Measurements from ENCODE around the gene PIWIL1. TPM values are rescaled to one million over a fixed set of nuclear protein-coding genes. Genes with fewer than 3 reads are reported as not detected.
A peak's percentile ranks its signal among the peaks of the same experiment; 100 is the strongest.

Gene PIWIL1
- under 1 TPM in 1 of 4 donors, not detected in 3; 0.55 TPM for total RNA-seq

DNA sequence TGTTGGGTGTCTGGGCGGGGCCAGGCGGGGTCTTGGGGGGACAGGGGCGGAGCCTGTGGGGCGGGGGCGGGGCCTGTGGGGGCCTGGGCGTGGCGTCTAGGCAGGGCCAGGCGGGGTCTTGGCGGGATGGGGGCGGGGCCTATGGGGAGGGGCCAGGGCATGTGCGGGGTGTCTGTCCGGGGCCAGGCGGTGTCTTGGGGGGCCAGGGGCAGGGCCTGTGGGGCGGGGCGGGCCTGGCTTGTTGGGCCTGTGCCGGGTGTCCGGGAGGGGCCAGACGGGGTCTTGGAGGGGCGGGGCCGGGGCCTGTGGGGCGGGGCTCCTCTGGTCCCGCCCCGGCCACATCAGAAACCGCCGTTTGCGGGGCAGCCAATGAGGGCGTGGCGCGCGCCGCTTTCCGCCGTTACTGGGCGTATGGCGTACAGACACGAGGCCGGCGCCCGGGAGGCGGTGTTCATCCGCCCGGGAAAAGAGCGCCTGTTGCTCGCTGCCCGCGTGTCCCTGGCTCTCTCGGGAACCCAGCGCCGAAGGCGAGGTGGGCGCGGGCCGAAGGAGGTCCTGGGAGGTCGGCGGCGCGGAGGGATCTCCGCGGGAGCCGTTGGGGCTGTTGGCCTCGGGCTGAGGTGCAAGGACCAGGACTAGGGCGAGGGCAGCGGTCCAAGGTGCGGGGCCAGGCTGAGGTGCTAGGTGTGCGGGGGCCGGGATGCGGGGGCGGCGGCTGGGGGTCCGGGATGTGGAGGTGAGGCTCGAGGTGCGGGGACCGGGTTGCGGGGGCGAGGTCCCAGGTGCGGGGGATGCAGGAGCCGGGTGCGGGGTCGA is at the start of gene PIWIL1:
TSS of gene PIWIL1 (plus strand) at position 400 of the 816 bp plus-strand sequence. CDS start 4,705 bp downstream, outside the sequence.
- WGBS, 2 donors (ENCODE audit: low coverage in 1 of 2) = 79 to 80% methylated on average over 4 to 58 of the region's 79 CpGs
- Histone ChIP-seq H3K27me3 (peaks cover 21% of the 10 kb centered on the region), H3K27ac (peak within 1 kb of the TSS in 1 of 4 donors; percentile 50), H3K9me3 (no peaks in the 10 kb centered on the region), H3K4me1 (peaks cover 0 to 16% (median 10%) of the 10 kb centered on the region in 4 donors), H3K36me3 (no peaks in the 10 kb centered on the region), H3K4me3 (no peak within 1 kb of the TSS)
- intact Hi-C loops (cut with DNase I; ENCODE audit: low total_unique reads) (loop anchor here (5.0 kb wide), 1 partner anchor 290 kb away; no protein-coding TSS in a partner anchor), in situ Hi-C loops (cut with MboI; ENCODE audit: low pct_ligation_motif_present in 1 of 4, low pct_unique_long_range_greater_than_20kb in 1 of 4, low sequenced_read_pairs in 3 of 4) (loop anchor here in 1 of 4 donors (10.0 kb wide), 1 partner anchor 283 kb away; no protein-coding TSS in a partner anchor)
- no peak for DNase-seq
- TF ChIP-seq, protein P1, sequence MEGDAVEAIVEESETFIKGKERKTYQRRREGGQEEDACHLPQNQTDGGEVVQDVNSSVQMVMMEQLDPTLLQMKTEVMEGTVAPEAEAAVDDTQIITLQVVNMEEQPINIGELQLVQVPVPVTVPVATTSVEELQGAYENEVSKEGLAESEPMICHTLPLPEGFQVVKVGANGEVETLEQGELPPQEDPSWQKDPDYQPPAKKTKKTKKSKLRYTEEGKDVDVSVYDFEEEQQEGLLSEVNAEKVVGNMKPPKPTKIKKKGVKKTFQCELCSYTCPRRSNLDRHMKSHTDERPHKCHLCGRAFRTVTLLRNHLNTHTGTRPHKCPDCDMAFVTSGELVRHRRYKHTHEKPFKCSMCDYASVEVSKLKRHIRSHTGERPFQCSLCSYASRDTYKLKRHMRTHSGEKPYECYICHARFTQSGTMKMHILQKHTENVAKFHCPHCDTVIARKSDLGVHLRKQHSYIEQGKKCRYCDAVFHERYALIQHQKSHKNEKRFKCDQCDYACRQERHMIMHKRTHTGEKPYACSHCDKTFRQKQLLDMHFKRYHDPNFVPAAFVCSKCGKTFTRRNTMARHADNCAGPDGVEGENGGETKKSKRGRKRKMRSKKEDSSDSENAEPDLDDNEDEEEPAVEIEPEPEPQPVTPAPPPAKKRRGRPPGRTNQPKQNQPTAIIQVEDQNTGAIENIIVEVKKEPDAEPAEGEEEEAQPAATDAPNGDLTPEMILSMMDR (IDR thresholded peaks at IDR 0.05) = no peak
- TF ChIP-seq POLR2A (IDR thresholded peaks at IDR 0.05) (no peak), EP300 (IDR thresholded peaks at IDR 0.05; ENCODE audit: low read depth) (no peak), POLR2AphosphoS5 (IDR thresholded peaks at IDR 0.05) (no peak)

DNA sequence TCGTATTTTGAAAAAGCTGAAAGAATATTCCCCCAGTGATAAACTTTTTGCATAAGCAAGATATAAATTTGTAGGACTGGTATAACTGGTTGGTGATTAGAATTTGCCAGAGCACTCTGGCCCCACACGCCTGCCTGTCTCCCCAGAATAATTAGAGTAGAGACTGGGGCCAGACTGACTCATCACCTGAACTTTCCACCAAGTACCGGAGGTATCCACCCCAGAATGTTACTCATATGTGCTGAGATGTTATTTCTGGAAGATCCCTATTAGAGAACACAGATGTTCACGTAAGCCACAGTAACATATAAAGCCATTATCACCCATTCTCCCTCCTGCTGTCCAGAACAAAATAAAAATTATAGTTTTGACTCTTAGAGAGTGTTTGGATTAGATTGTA is 49.5 kb upstream of the PIWIL1 start:
- no peaks in the 10 kb centered on the region for H3K27me3 ChIP-seq
- DNase-seq = no peak
- TF ChIP-seq POLR2A (IDR thresholded peaks at IDR 0.05) = no peak
- H3K27ac ChIP-seq = no peak overlapping the region
- WGBS, 2 donors (ENCODE audit: low coverage in 1 of 2) = 40 to 45% methylated on average over 1 to 4 of the region's 4 CpGs
- H3K4me1 ChIP-seq = no peaks in the 10 kb centered on the region
- H3K36me3 ChIP-seq = no peaks in the 10 kb centered on the region
- H3K9me3 ChIP-seq = no peaks in the 10 kb centered on the region
- in situ Hi-C loops (cut with MboI; ENCODE audit: low pct_ligation_motif_present in 1 of 4, low pct_unique_long_range_greater_than_20kb in 1 of 4, low sequenced_read_pairs in 3 of 4) (no loop called here), intact Hi-C loops (cut with DNase I; ENCODE audit: low total_unique reads) (no loop called here)
- H3K4me3 ChIP-seq = no peak overlapping the region

DNA sequence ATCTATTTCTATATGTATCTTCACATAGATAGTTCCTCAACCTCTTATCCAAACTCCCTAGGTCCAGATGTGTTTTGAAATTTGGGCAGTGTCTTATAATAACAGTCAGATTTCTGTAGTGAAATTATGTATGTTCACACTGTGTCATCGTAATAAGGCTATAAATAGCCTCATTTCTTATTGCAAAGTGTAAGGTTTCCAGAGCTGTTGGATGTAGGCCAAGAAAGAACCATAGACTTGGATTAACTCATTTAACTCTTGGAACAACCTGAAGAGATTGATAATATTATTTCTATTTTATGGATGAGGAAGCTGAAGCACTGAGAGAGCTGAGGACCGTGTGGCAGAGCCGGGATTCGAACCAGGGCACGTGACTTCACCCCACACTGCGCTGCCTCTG is 49.0 kb upstream of the PIWIL1 start:
- TF ChIP-seq, protein P1 (IDR thresholded peaks at IDR 0.05) = no peak
- TF ChIP-seq POLR2AphosphoS5 (IDR thresholded peaks at IDR 0.05) (no peak), EP300 (IDR thresholded peaks at IDR 0.05; ENCODE audit: low read depth) (no peak), POLR2A (IDR thresholded peaks at IDR 0.05) (no peak)
- Histone ChIP-seq H3K27me3 (no peaks in the 10 kb centered on the region), H3K27ac (no peak overlapping the region), H3K36me3 (no peaks in the 10 kb centered on the region), H3K4me1 (no peaks in the 10 kb centered on the region), H3K4me3 (no peak overlapping the region), H3K9me3 (no peaks in the 10 kb centered on the region)
- no peak for DNase-seq
- intact Hi-C loops (cut with DNase I; ENCODE audit: low total_unique reads) (no loop called here), in situ Hi-C loops (cut with MboI; ENCODE audit: low pct_ligation_motif_present in 1 of 4, low pct_unique_long_range_greater_than_20kb in 1 of 4, low sequenced_read_pairs in 3 of 4) (no loop called here)
- 20 to 62% methylated on average over 1 to 6 of the region's 6 CpGs for WGBS, 2 donors (ENCODE audit: low coverage in 1 of 2)

DNA sequence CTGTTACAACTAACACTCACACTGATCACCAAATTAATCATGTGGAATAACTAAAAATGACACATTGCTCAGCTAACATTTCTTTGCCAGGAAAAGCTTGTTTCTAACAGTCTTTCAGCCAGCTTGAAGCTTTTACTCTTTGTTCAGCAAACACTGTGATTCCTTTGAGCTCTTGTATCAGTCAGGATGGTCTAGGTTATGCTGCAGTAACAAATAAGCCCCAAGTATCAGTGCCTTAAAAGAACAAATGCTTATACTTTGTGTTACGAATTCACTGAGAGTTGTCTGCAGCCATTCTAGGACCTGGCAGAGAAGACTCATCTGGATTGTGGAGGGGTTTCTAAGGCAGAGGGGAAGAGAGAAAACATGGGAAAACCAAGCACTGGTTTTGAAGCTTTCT is 47.6 kb upstream of the PIWIL1 start:
- in situ Hi-C loops (cut with MboI; ENCODE audit: low pct_ligation_motif_present in 1 of 4, low pct_unique_long_range_greater_than_20kb in 1 of 4, low sequenced_read_pairs in 3 of 4) (no loop called here), intact Hi-C loops (cut with DNase I; ENCODE audit: low total_unique reads) (no loop called here)
- Histone ChIP-seq H3K36me3 (no peaks in the 10 kb centered on the region), H3K4me1 (no peaks in the 10 kb centered on the region), H3K9me3 (no peaks in the 10 kb centered on the region), H3K27ac (no peak overlapping the region), H3K4me3 (no peak overlapping the region), H3K27me3 (no peaks in the 10 kb centered on the region)
- TF ChIP-seq EP300 (IDR thresholded peaks at IDR 0.05; ENCODE audit: low read depth) (no peak), POLR2A (IDR thresholded peaks at IDR 0.05) (no peak), POLR2AphosphoS5 (IDR thresholded peaks at IDR 0.05) (no peak)
- TF ChIP-seq, protein P1 (IDR thresholded peaks at IDR 0.05) = no peak
- no peak for DNase-seq
- WGBS, 2 donors (ENCODE audit: low coverage in 1 of 2) = 92% methylated on average over 1 of the region's 1 CpG; no CpG with 5 or more reads in 1 of the 2 donors

Data from transverse colon (tissue), 4 donors.